GM23338 (cell line): ENCODE measurements around the gene PDIA3. TPM values are rescaled to one million over a fixed set of nuclear protein-coding genes. Genes with fewer than 3 reads are reported as not detected.
"Not testable (repeated sequence)": the region's sequence is repeated elsewhere in the genome, so short reads cannot be mapped to it uniquely, and the experiment has no call there.

Source experiments
- ATAC-seq: fragments of 200-7000 bp; cut with Tn5 transposase; 3 replicates; pipeline ENCODE4 v1.9.1; 2020
- DNase-seq: peaks from one replicate; pipeline ENCODE4 v3.0.0-alpha.2; 2015; ENCODE audit warnings: low spot score
- H2AFZ ChIP-seq: fragments of 200-600 bp; sonication (generic); 2 replicates; pipeline ENCODE4 v1.8.0; 2016; ENCODE audit warnings: antibody characterized with exemption, mild to moderate bottlenecking, moderate library complexity
- H3F3A ChIP-seq: fragments of 200-600 bp; sonication (generic); replicated peaks from 2 replicates; pipeline ENCODE4 v1.8.0; 2017; ENCODE audit warnings: antibody characterized with exemption, mixed run types, low read depth
- H3K27ac ChIP-seq: fragments of 200-600 bp; sonication (generic); 2 replicates; pipeline ENCODE4 v1.6.1; 2016; ENCODE audit warnings: low read depth
- H3K27me3 ChIP-seq: fragments of 200-600 bp; sonication (generic); 2 replicates; pipeline ENCODE4 v1.8.0; 2016; ENCODE audit warnings: mild to moderate bottlenecking, mixed run types, moderate library complexity; ENCODE audit not compliant: insufficient read depth
- H3K36me3 ChIP-seq: fragments of 200-600 bp; sonication (generic); 2 replicates; pipeline ENCODE4 v1.8.0; 2016; ENCODE audit warnings: mild to moderate bottlenecking; ENCODE audit not compliant: insufficient read depth
- H3K4me1 ChIP-seq: fragments of 200-600 bp; sonication (generic); 2 replicates; pipeline ENCODE4 v1.8.0; 2016; ENCODE audit warnings: mild to moderate bottlenecking, moderate library complexity; ENCODE audit not compliant: insufficient read depth
- H3K4me2 ChIP-seq: fragments of 200-600 bp; sonication (generic); 2 replicates; pipeline ENCODE4 v1.7.1; 2017; ENCODE audit warnings: mixed run types
- H3K4me3 ChIP-seq: fragments of 200-600 bp; sonication (generic); 2 replicates; pipeline ENCODE4 v1.6.1; 2016; ENCODE audit warnings: mixed run types
- H3K79me2 ChIP-seq: fragments of 200-600 bp; sonication (generic); replicated peaks from 2 replicates; pipeline ENCODE4 v1.8.0; 2017; ENCODE audit warnings: mild to moderate bottlenecking; ENCODE audit not compliant: insufficient read depth
- H3K9me2 ChIP-seq: fragments of 200-600 bp; sonication (generic); 2 replicates; pipeline ENCODE4 v1.8.0; 2017; ENCODE audit not compliant: insufficient read depth
- H4K20me1 ChIP-seq: fragments of 200-600 bp; sonication (generic); replicated peaks from 2 replicates; pipeline ENCODE4 v1.8.0; 2017; ENCODE audit warnings: mild to moderate bottlenecking; ENCODE audit not compliant: insufficient read depth
- H3K27ac Mint-ChIP-seq: 2 replicates; pipeline ENCODE4 v1.8.0; 2020; ENCODE audit warnings: inconsistent platforms, mild to moderate bottlenecking, moderate library complexity, mixed read lengths
- H3K27me3 Mint-ChIP-seq: 3 replicates; pipeline ENCODE4 v1.8.0; 2022; ENCODE audit warnings: low read depth, mild to moderate bottlenecking, moderate library complexity, mixed read lengths, inconsistent platforms; ENCODE audit not compliant: insufficient read depth, poor library complexity
- H3K36me3 Mint-ChIP-seq: 3 replicates; pipeline ENCODE4 v1.8.0; 2021; ENCODE audit warnings: low read depth, mild to moderate bottlenecking, inconsistent platforms, moderate library complexity, mixed read lengths
- H3K4me1 Mint-ChIP-seq: 3 replicates; pipeline ENCODE4 v1.8.0; 2020; ENCODE audit warnings: mild to moderate bottlenecking, inconsistent platforms, mixed read lengths
- H3K4me3 Mint-ChIP-seq: 3 replicates; pipeline ENCODE4 v1.8.0; 2021; ENCODE audit warnings: moderate library complexity, mild to moderate bottlenecking, inconsistent platforms, mixed read lengths
- H3K9me3 Mint-ChIP-seq: 3 replicates; pipeline ENCODE4 v1.8.0; 2020; ENCODE audit warnings: moderate library complexity, mild to moderate bottlenecking, inconsistent platforms, mixed read lengths
- CREB1 ChIP-seq: fragments of 250-450 bp; sonication (Bioruptor Pico); IDR thresholded peaks from 2 replicates; pipeline ENCODE4 v1.5.0; 2020; ENCODE audit warnings: low read depth, mild to moderate bottlenecking, moderate library complexity
- ETS1 ChIP-seq: IDR thresholded peaks from 2 replicates; pipeline ENCODE4 v1.6.1; 2016; ENCODE audit warnings: antibody characterized with exemption
- EZH2 ChIP-seq: fragments of 200-600 bp; sonication (generic); IDR thresholded peaks from one replicate; pipeline ENCODE4 v1.8.0; 2017; ENCODE audit warnings: antibody characterized with exemption, mild to moderate bottlenecking, low read depth; ENCODE audit not compliant: unreplicated experiment
- EZH2phosphoT487 ChIP-seq: fragments of 200-600 bp; sonication (generic); IDR thresholded peaks from one replicate; pipeline ENCODE4 v1.8.1; 2018; ENCODE audit warnings: antibody characterized with exemption; ENCODE audit not compliant: unreplicated experiment
- JUNB ChIP-seq: IDR thresholded peaks from one replicate; pipeline ENCODE4 v1.6.1; 2016; ENCODE audit warnings: antibody characterized with exemption; ENCODE audit not compliant: unreplicated experiment
- NANOG ChIP-seq: IDR thresholded peaks from 2 replicates; pipeline ENCODE4 v1.6.1; 2016; ENCODE audit warnings: antibody characterized with exemption, borderline replicate concordance
- POLR2AphosphoS5 ChIP-seq: IDR thresholded peaks from 2 replicates; pipeline ENCODE4 v1.6.1; 2016; ENCODE audit warnings: antibody characterized with exemption, low read depth
- REST ChIP-seq: IDR thresholded peaks from one replicate; pipeline ENCODE4 v1.6.1; 2018; ENCODE audit warnings: antibody characterized with exemption; ENCODE audit not compliant: unreplicated experiment
- STAT1 ChIP-seq: IDR thresholded peaks from one replicate; pipeline ENCODE4 v1.6.1; 2016; ENCODE audit warnings: antibody characterized with exemption; ENCODE audit not compliant: unreplicated experiment
- ZNF114 ChIP-seq: fragments of 250-450 bp; sonication (Bioruptor Pico); IDR thresholded peaks from 2 replicates; pipeline ENCODE4 v1.5.0; 2020; ENCODE audit warnings: mild to moderate bottlenecking, moderate library complexity
- ZNF331 ChIP-seq: fragments of 250-450 bp; sonication (Bioruptor Pico); IDR thresholded peaks from 2 replicates; pipeline ENCODE4 v1.5.0; 2020; ENCODE audit warnings: low read depth, mild to moderate bottlenecking, moderate library complexity
- ZNF462 ChIP-seq: fragments of 250-450 bp; sonication (Bioruptor Pico); IDR thresholded peaks from 2 replicates; pipeline ENCODE4 v1.5.0; 2020; ENCODE audit warnings: mild to moderate bottlenecking, moderate library complexity
- polyA plus RNA-seq: library from polyadenylated mRNA; unstranded; fragments of >200 nt; fragmentation: Nextera tagmentation; extraction: Ambion mirVana; gene quantifications from 2 replicates; pipeline ENCODE4 v1.2.1, GENCODE V29; 2016
- total RNA-seq: library from RNA; depleted of rRNA; stranded (reverse); fragments of >200 nt; shearing (Covaris generic); gene quantifications from 2 replicates; pipeline ENCODE4 v1.2.3, GENCODE V29; 2014

Gene PDIA3
- total and polyA plus RNA-seq, 2 experiments from 2014 or later = 363 to 631 TPM

- Mint-ChIP-seq H3K4me3 (no peak overlapping the region), H3K27ac (no peak overlapping the region), H3K36me3 (peaks cover 13% of the 10 kb centered on the region), H3K4me1 (no peaks in the 10 kb centered on the region), H3K27me3 (peaks cover 6% of the 10 kb centered on the region), H3K9me3 (no peaks in the 10 kb centered on the region)
- H3K27me3 ChIP-seq = no peaks in the 10 kb centered on the region
- H3K4me1 ChIP-seq = no peaks in the 10 kb centered on the region
- H3K79me2 ChIP-seq = no peaks in the 10 kb centered on the region
- TF ChIP-seq CREB1 = no peak
- TF ChIP-seq ETS1 = no peak
- TF ChIP-seq JUNB = no peak
- no peak for TF ChIP-seq POLR2AphosphoS5
- no peak for TF ChIP-seq ZNF462 (CRISPR knock-in tag)
- TF ChIP-seq EZH2phosphoT487 = no peak
- TF ChIP-seq STAT1 = no peak
- TF ChIP-seq EZH2 = no peak
- no peak for TF ChIP-seq REST
- TF ChIP-seq ZNF114 (CRISPR knock-in tag) = no peak
- TF ChIP-seq ZNF331 (CRISPR knock-in tag) = no peak
- no peak for TF ChIP-seq NANOG
- no peaks in the 10 kb centered on the region for H3K36me3 ChIP-seq
- no peaks in the 10 kb centered on the region for H3F3A ChIP-seq
- no peak for DNase-seq
- H3K9me2 ChIP-seq = no peaks in the 10 kb centered on the region
- H2AFZ ChIP-seq = no peak overlapping the region
- ATAC-seq = no peak
- no peak overlapping the region for H3K4me3 ChIP-seq
- H4K20me1 ChIP-seq = no peaks in the 10 kb centered on the region
- H3K27ac ChIP-seq = no peak overlapping the region
- no peak overlapping the region for H3K4me2 ChIP-seq
Measured at GRCh38 chr15:43702701-43703424, 43.4 kb upstream of the PDIA3 start.

- ATAC-seq = peak; percentile 62
- not testable (repeated sequence) for H3F3A ChIP-seq, H3K27me3 ChIP-seq, H3K9me3 Mint-ChIP-seq, DNase-seq, H4K20me1 ChIP-seq, H3K4me3 Mint-ChIP-seq, H3K27me3 Mint-ChIP-seq, H3K36me3 Mint-ChIP-seq, H3K4me2 ChIP-seq, H3K79me2 ChIP-seq, H3K4me1 ChIP-seq, H2AFZ ChIP-seq, H3K9me2 ChIP-seq, H3K4me3 ChIP-seq, H3K27ac ChIP-seq, H3K36me3 ChIP-seq, H3K4me1 Mint-ChIP-seq, H3K27ac Mint-ChIP-seq
Measured at GRCh38 chr15:43710431-43711131, 35.7 kb upstream of the PDIA3 start.
